Activated CD4-positive, alpha-beta T cell treated with anti-CD3 and anti-CD28 coated beads for 24 hours (primary cell): ENCODE results near the gene IL36B.

Experiments
- DNase-seq, 2 donors: peaks; one replicate each; pipeline ENCODE4 v3.0.0-alpha.2; 2020; ENCODE audit warnings: low read depth in 2 of 2

Gene IL36B

GRCh38 chr2:113075600-113075999 is 22.9 kb upstream of the IL36B start:
- no peak for DNase-seq

- DNase-seq, result no peak
Observed at GRCh38 chr2:113075030-113075429, 22.4 kb upstream of the IL36B start.

- no peak for DNase-seq
Observed at GRCh38 chr2:113073325-113073834, 20.7 kb upstream of the IL36B start.

GRCh38 chr2:113072584-113072983 is 19.9 kb upstream of the IL36B start:
- no peak for DNase-seq

- DNase-seq, result no peak
Observed at GRCh38 chr2:113070606-113070975, 17.9 kb upstream of the IL36B start.

- DNase-seq, result no peak
Observed at GRCh38 chr2:113069676-113070605, 17.3 kb upstream of the IL36B start.

GRCh38 chr2:113068706-113069485 is 16.2 kb upstream of the IL36B start:
- no peak for DNase-seq

GRCh38 chr2:113068249-113068648 is 15.6 kb upstream of the IL36B start:
- DNase-seq, result no peak

- DNase-seq, result no peak
Observed at GRCh38 chr2:113067681-113068080, 15.0 kb upstream of the IL36B start, which contains the start of gene IL1F10. TSS of gene IL1F10 (plus strand) at chr2:113067970. CDS start at chr2:113072739, 4,769 bp downstream.

- no peak for DNase-seq
Observed at GRCh38 chr2:113064898-113065297, 12.2 kb upstream of the IL36B start.

- no peak for DNase-seq
Observed at GRCh38 chr2:113064281-113064680, 11.6 kb upstream of the IL36B start.

GRCh38 chr2:113061896-113062770 is 9.5 kb upstream of the IL36B start:
- DNase-seq, result no peak

GRCh38 chr2:113061241-113061640 is 8.6 kb upstream of the IL36B start:
- no peak for DNase-seq

- no peak for DNase-seq
Observed at GRCh38 chr2:113060796-113061195, 8.1 kb upstream of the IL36B start.

GRCh38 chr2:113060396-113060795 is 7.7 kb upstream of the IL36B start:
- no peak for DNase-seq

GRCh38 chr2:113058998-113059960 is 6.6 kb upstream of the IL36B start, which contains the start of gene IL36RN:
TSS of gene IL36RN (plus strand) at chr2:113059198. CDS start at chr2:113059439, 241 bp downstream.
- no peak for DNase-seq

- DNase-seq, result no peak
Observed at GRCh38 chr2:113058411-113058994, 5.8 kb upstream of the IL36B start.

GRCh38 chr2:113057117-113057516 is 4.5 kb upstream of the IL36B start:
- no peak for DNase-seq

GRCh38 chr2:113056521-113056920 is 3.9 kb upstream of the IL36B start:
- no peak for DNase-seq

- DNase-seq, result no peak
Observed at GRCh38 chr2:113054066-113054465, 1.4 kb upstream of the IL36B start.
